Caco-2 (cell line): Measurements from ENCODE around the gene KIF18A. TPM values are rescaled to one million over a fixed set of nuclear protein-coding genes. Genes with fewer than 3 reads are reported as not detected.

ENCODE experiments used
- BruUV-seq: library from RNA; stranded (reverse); fragments of 400-500 nt; replicated peaks from 2 replicates; lab custom pipeline; 2021; lab: Mats Ljungman, UMichigan
- CTCF ChIA-PET: fragments of 300-600 bp; sonication (Branson Sonifier 250); formaldehyde crosslinking; loops from one replicate; lab custom pipeline; 2022; ENCODE audit warnings: antibody characterized with exemption; lab: Charles Lee
- POLR2A ChIA-PET: fragments of 300-600 bp; sonication (Branson Sonifier 250); formaldehyde crosslinking; loops from one replicate; lab custom pipeline; 2022; ENCODE audit warnings: antibody characterized with exemption; lab: Charles Lee
- DNase-seq, 2 experiments: peaks; one replicate each; pipeline versions ENCODE4 v3.0.0 to v3.0.0-alpha.2; 2020 to 2022
- H3K27me3 ChIP-seq: replicated peaks from 2 replicates; pipeline ENCODE4 v1.6.0; 2011; ENCODE audit warnings: low read length; ENCODE audit not compliant: control insufficient read depth, insufficient read depth
- H3K36me3 ChIP-seq: 2 replicates; pipeline ENCODE4 v1.5.1; 2011; ENCODE audit warnings: low read length; ENCODE audit not compliant: control insufficient read depth, insufficient read depth
- H3K4me1 ChIP-seq: fragments of 250-450 bp; sonication (Bioruptor Pico); 2 replicates; pipeline ENCODE4 v1.5.1; 2020; ENCODE audit warnings: mild to moderate bottlenecking
- H3K4me3 ChIP-seq: 2 replicates; pipeline ENCODE4 v1.5.1; 2011; ENCODE audit warnings: low read depth, mild to moderate bottlenecking, control low read depth, low read length
- H3K9me3 ChIP-seq: fragments of 250-450 bp; sonication (Bioruptor Pico); 2 replicates; pipeline ENCODE4 v1.5.1; 2020; ENCODE audit warnings: mild to moderate bottlenecking, moderate library complexity
- H3K27ac Mint-ChIP-seq: one replicate; pipeline ENCODE4 v1.8.0; 2022; ENCODE audit warnings: mixed read lengths; ENCODE audit not compliant: unreplicated experiment
- H3K27me3 Mint-ChIP-seq: one replicate; pipeline ENCODE4 v1.8.0; 2022; ENCODE audit warnings: mixed read lengths; ENCODE audit not compliant: insufficient read depth, unreplicated experiment
- H3K36me3 Mint-ChIP-seq: one replicate; pipeline ENCODE4 v1.8.0; 2022; ENCODE audit warnings: mild to moderate bottlenecking, mixed read lengths; ENCODE audit not compliant: insufficient read depth, unreplicated experiment
- H3K4me1 Mint-ChIP-seq: one replicate; pipeline ENCODE4 v1.8.0; 2022; ENCODE audit warnings: low read depth, mixed read lengths; ENCODE audit not compliant: unreplicated experiment
- H3K4me3 Mint-ChIP-seq: one replicate; pipeline ENCODE4 v1.8.0; 2022; ENCODE audit warnings: mild to moderate bottlenecking, moderate library complexity, mixed read lengths; ENCODE audit not compliant: unreplicated experiment
- H3K9me3 Mint-ChIP-seq: one replicate; pipeline ENCODE4 v1.8.0; 2022; ENCODE audit warnings: mixed read lengths; ENCODE audit not compliant: unreplicated experiment
- intact Hi-C: fragments of 100-400 bp; cut with micrococcal nuclease; formaldehyde crosslinking; loops from one replicate; pipeline ENCODE4 v1.10.0; 2022; ENCODE audit not compliant: unreplicated experiment
- total RNA-seq: library from RNA; stranded (reverse); gene quantifications from 2 replicates; pipeline ENCODE4 v1.2.3, GENCODE V29; 2022
- TF ChIP-seq, protein P1 (sequence below), 2 experiments: fragments of 200-600 bp in 1 of 2; IDR thresholded peaks; 1 replicate in 1 of 2; 2 replicates in 1 of 2; pipeline versions ENCODE4 v1.5.1 to v1.8.0; 2011 to 2022; ENCODE audit warnings: antibody characterized with exemption in 1 of 2, control low read depth in 1 of 2, inconsistent platforms in 1 of 2, low read depth in 1 of 2, low read length in 1 of 2, mild to moderate bottlenecking in 1 of 2, moderate library complexity in 1 of 2; ENCODE audit not compliant: insufficient read depth in 1 of 2, severe bottlenecking in 1 of 2, unreplicated experiment in 1 of 2

The KIF18A gene
- total RNA-seq, 1 experiment from 2014 or later = 22.3 TPM

DNA sequence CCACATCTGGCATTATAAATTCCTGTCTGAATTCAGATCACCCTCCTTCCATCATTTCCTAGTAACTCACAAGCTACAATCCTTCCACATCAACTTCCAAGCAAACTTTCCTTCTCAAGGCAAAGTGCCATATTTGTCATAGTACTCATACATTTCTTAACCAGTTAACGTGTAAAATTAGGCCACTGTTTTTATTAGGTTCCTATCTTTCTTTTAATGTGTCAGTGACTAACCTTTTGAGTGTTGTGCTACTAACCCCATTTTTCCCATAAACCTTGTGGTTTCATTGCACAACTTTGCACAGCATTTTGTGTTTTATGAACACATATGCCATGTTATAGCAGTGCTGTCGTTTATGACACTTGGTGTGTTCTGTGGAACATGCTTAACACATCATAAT, 90.1 kb downstream of the KIF18A start:
- no peaks in the 10 kb centered on the region for H3K36me3 ChIP-seq
- Mint-ChIP-seq H3K4me3 (no peak overlapping the region), H3K4me1 (no peaks in the 10 kb centered on the region), H3K27me3 (no peaks in the 10 kb centered on the region), H3K27ac (no peak overlapping the region), H3K36me3 (peaks cover 6% of the 10 kb centered on the region), H3K9me3 (no peaks in the 10 kb centered on the region)
- BruUV-seq = no TSS peak
- H3K4me1 ChIP-seq = no peaks in the 10 kb centered on the region
- TF ChIP-seq, protein P1, sequence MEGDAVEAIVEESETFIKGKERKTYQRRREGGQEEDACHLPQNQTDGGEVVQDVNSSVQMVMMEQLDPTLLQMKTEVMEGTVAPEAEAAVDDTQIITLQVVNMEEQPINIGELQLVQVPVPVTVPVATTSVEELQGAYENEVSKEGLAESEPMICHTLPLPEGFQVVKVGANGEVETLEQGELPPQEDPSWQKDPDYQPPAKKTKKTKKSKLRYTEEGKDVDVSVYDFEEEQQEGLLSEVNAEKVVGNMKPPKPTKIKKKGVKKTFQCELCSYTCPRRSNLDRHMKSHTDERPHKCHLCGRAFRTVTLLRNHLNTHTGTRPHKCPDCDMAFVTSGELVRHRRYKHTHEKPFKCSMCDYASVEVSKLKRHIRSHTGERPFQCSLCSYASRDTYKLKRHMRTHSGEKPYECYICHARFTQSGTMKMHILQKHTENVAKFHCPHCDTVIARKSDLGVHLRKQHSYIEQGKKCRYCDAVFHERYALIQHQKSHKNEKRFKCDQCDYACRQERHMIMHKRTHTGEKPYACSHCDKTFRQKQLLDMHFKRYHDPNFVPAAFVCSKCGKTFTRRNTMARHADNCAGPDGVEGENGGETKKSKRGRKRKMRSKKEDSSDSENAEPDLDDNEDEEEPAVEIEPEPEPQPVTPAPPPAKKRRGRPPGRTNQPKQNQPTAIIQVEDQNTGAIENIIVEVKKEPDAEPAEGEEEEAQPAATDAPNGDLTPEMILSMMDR (IDR thresholded peaks at IDR 0.05; ENCODE audit: insufficient read depth in 1 of 2, low read depth in 1 of 2, low read length in 1 of 2, severe bottlenecking in 1 of 2, unreplicated experiment in 1 of 2) = no peak
- H3K4me3 ChIP-seq = no peak overlapping the region
- ChIA-PET CTCF (interaction anchor here (1.2 kb wide), 1 partner anchor 319 kb away, joined by 3 read pairs; no protein-coding TSS in a partner anchor), POLR2A (no interaction called here)
- no peaks in the 10 kb centered on the region for H3K9me3 ChIP-seq
- intact Hi-C loops = loop anchor here (5.0 kb wide), 1 partner anchor 316 kb away; the partner anchor contains the start of gene BDNF
- DNase-seq = no peak
- no peaks in the 10 kb centered on the region for H3K27me3 ChIP-seq

DNA sequence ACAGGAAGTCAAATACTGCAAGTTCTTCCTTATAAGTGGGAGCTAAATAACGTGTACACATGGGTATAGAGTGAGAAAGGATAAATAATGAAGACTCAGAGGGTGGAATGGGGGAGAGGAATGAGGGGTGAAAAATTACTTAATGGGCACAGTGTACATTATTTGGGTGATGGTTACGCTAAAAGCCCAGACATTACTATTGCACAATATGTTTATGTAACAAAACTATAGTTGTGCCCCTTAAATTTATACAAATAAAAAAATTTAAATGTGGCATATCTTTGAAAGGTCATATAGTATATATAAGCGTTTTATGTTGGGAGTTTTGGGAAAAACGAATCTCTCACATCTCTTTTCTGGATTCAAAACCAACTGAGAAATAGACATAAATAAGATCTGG, 96.1 kb downstream of the KIF18A start:
- Mint-ChIP-seq H3K36me3 (no peaks in the 10 kb centered on the region), H3K4me1 (no peaks in the 10 kb centered on the region), H3K9me3 (no peaks in the 10 kb centered on the region), H3K27me3 (no peaks in the 10 kb centered on the region), H3K27ac (no peak overlapping the region), H3K4me3 (no peak overlapping the region)
- TF ChIP-seq, protein P1 (IDR thresholded peaks at IDR 0.05; ENCODE audit: insufficient read depth in 1 of 2, low read depth in 1 of 2, low read length in 1 of 2, severe bottlenecking in 1 of 2, unreplicated experiment in 1 of 2) = no peak
- Histone ChIP-seq H3K4me3 (no peak overlapping the region), H3K4me1 (no peaks in the 10 kb centered on the region), H3K9me3 (no peaks in the 10 kb centered on the region), H3K36me3 (no peaks in the 10 kb centered on the region), H3K27me3 (no peaks in the 10 kb centered on the region)
- intact Hi-C loops = no loop called here
- BruUV-seq = no TSS peak
- CTCF ChIA-PET = no interaction called here
- DNase-seq = no peak
- POLR2A ChIA-PET = no interaction called here

DNA sequence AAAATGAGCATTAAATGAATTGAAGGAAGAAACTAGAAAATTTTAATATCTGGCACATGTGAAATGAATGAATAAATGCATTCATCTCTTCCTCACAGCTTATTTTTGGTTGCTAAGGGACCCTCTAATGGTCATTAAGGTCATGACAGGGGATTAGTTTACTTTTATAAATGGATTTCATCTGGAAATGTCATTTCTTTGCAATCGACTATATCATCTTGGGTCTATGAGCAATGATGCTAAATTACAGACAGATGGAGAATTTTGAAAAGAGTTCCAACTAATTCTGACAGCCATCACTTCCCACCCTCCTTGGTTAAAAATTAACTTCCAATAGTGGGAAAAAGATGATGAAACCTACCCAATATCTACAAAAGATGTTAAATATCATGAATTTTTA, 98.0 kb downstream of the KIF18A start:
- CTCF ChIA-PET = interaction anchor here (0.5 kb wide), 1 partner anchor 49 kb away, joined by 5 read pairs; no protein-coding TSS in a partner anchor
- Mint-ChIP-seq H3K27ac (no peak overlapping the region), H3K4me1 (no peaks in the 10 kb centered on the region), H3K4me3 (no peak overlapping the region), H3K27me3 (no peaks in the 10 kb centered on the region), H3K9me3 (no peaks in the 10 kb centered on the region), H3K36me3 (no peaks in the 10 kb centered on the region)
- intact Hi-C loops = no loop called here
- H3K36me3 ChIP-seq = no peaks in the 10 kb centered on the region
- DNase-seq = no peak
- H3K9me3 ChIP-seq = no peaks in the 10 kb centered on the region
- H3K4me1 ChIP-seq = no peaks in the 10 kb centered on the region
- no peaks in the 10 kb centered on the region for H3K27me3 ChIP-seq
- no peak overlapping the region for H3K4me3 ChIP-seq
- TF ChIP-seq, protein P1 (IDR thresholded peaks at IDR 0.05; ENCODE audit: insufficient read depth in 1 of 2, low read depth in 1 of 2, low read length in 1 of 2, severe bottlenecking in 1 of 2, unreplicated experiment in 1 of 2) = no peak
- POLR2A ChIA-PET = no interaction called here
- no TSS peak for BruUV-seq
